Panc1 (cell line): ENCODE results near the gene HPRT1. TPM values are rescaled to one million over a fixed set of nuclear protein-coding genes. Genes with fewer than 3 reads are reported as not detected.

Experiments
- ATAC-seq: fragments of 200-7000 bp; cut with Tn5 transposase; 2 replicates; pipeline ENCODE4 v1.9.1; 2020; ENCODE audit warnings: mild to moderate bottlenecking, moderate library complexity
- BruUV-seq: library from RNA; stranded (reverse); fragments of 400-500 nt; replicated peaks from 2 replicates; lab custom pipeline; 2021; lab: Mats Ljungman, UMichigan
- CTCF ChIA-PET: fragments of 300-600 bp; sonication (Branson Sonifier 250); formaldehyde crosslinking; loops from one replicate; lab custom pipeline; 2022; ENCODE audit warnings: antibody characterized with exemption; lab: Charles Lee
- POLR2A ChIA-PET: fragments of 300-600 bp; sonication (Branson Sonifier 250); formaldehyde crosslinking; loops from one replicate; lab custom pipeline; 2022; ENCODE audit warnings: antibody characterized with exemption; lab: Charles Lee
- DNase-seq: peaks from one replicate; pipeline ENCODE4 v3.0.0-alpha.2; 2010; ENCODE audit warnings: low read depth, low spot score
- H3K27ac ChIP-seq: 2 replicates; pipeline ENCODE4 v1.5.1; 2011; ENCODE audit warnings: mild to moderate bottlenecking, low read length, inconsistent platforms
- H3K27me3 ChIP-seq: fragments of 200-500 bp; sonication (Bioruptor generic); 2 replicates; pipeline ENCODE4 v1.6.0; 2014; ENCODE audit warnings: low read length, inconsistent platforms; ENCODE audit not compliant: control insufficient read depth, insufficient read depth
- H3K36me3 ChIP-seq: fragments of 200-500 bp; sonication (Bioruptor generic); 2 replicates; pipeline ENCODE4 v1.5.1; 2014; ENCODE audit warnings: inconsistent platforms, mild to moderate bottlenecking, low read length, moderate library complexity; ENCODE audit not compliant: control insufficient read depth, insufficient read depth
- H3K4me1 ChIP-seq: 2 replicates; pipeline ENCODE4 v1.5.1; 2011; ENCODE audit warnings: inconsistent platforms, mild to moderate bottlenecking, low read length, moderate library complexity; ENCODE audit not compliant: control insufficient read depth, insufficient read depth
- H3K4me3 ChIP-seq, 2 experiments: 2 replicates each; pipeline ENCODE4 v1.5.1; 2011 to 2012; ENCODE audit warnings: low read depth in 2 of 2, low read length in 2 of 2, mild to moderate bottlenecking in 2 of 2, inconsistent platforms in 1 of 2, moderate library complexity in 1 of 2
- H3K9me3 ChIP-seq: fragments of 200-500 bp; sonication (Bioruptor generic); 2 replicates; pipeline ENCODE4 v1.5.1; 2014; ENCODE audit warnings: low read depth, mild to moderate bottlenecking, inconsistent platforms, low read length, moderate library complexity; ENCODE audit not compliant: control insufficient read depth, insufficient read depth
- POLR2AphosphoS5 ChIP-seq: IDR thresholded peaks from 2 replicates; pipeline ENCODE4 v1.6.1; 2012; ENCODE audit warnings: mild to moderate bottlenecking, low read depth, low read length, moderate library complexity
- SIN3A ChIP-seq: IDR thresholded peaks from 2 replicates; pipeline ENCODE4 v1.6.1; 2012; ENCODE audit warnings: low read depth, mild to moderate bottlenecking, low read length, moderate library complexity, borderline replicate concordance; ENCODE audit not compliant: insufficient read depth
- TCF7L2 ChIP-seq: IDR thresholded peaks from 2 replicates; pipeline ENCODE4 v1.6.1; 2011; ENCODE audit warnings: mild to moderate bottlenecking, low read depth, low read length, inconsistent platforms
- in situ Hi-C: cut with HindIII; loops from 2 replicates; pipeline ENCODE4 v1.10.0; 2016; ENCODE audit warnings: low sequenced_read_pairs, low pct_unique_long_range_greater_than_20kb
- intact Hi-C: fragments of 100-400 bp; cut with micrococcal nuclease; formaldehyde crosslinking; loops from one replicate; pipeline ENCODE4 v1.10.0; 2022; ENCODE audit not compliant: unreplicated experiment
- total RNA-seq: library from RNA; stranded (reverse); gene quantifications from one replicate; pipeline ENCODE4 v1.2.1, GENCODE V29; 2021; ENCODE audit not compliant: unreplicated experiment
- TF ChIP-seq, protein P1 (sequence below): fragments of 450-650 bp; IDR thresholded peaks from 2 replicates; pipeline ENCODE4 v1.5.1; 2017; ENCODE audit warnings: mild to moderate bottlenecking
- TF ChIP-seq, protein P2 (sequence below), 2 experiments: IDR thresholded peaks; 2 replicates each; pipeline ENCODE4 v1.6.1; 2011 to 2012; ENCODE audit warnings: low read depth in 2 of 2, control low read depth in 1 of 2, low read length in 1 of 2, mild to moderate bottlenecking in 1 of 2, moderate library complexity in 1 of 2; ENCODE audit not compliant: insufficient read depth in 1 of 2

The HPRT1 gene
- total RNA-seq, 1 experiment from 2014 or later: 77.1 TPM

GRCh38 chrX:134547047-134547679 is 87.2 kb downstream of the HPRT1 start:
- Histone ChIP-seq H3K9me3 (no peaks in the 10 kb centered on the region), H3K36me3 (no peaks in the 10 kb centered on the region; the same call in 1 of the 2 replicates), H3K4me3 (peak overlapping the region; percentile 7 to 83; a peak in 2 of 4 replicates), H3K27me3 (no peaks in the 10 kb centered on the region), H3K27ac (no peak overlapping the region), H3K4me1 (peaks cover 27% of the 10 kb centered on the region)
- BruUV-seq: no TSS peak
- no peak for DNase-seq
- ATAC-seq: no peak
- TF ChIP-seq SIN3A (no peak), TCF7L2 (no peak), POLR2AphosphoS5 (no peak)
- TF ChIP-seq, protein P1, sequence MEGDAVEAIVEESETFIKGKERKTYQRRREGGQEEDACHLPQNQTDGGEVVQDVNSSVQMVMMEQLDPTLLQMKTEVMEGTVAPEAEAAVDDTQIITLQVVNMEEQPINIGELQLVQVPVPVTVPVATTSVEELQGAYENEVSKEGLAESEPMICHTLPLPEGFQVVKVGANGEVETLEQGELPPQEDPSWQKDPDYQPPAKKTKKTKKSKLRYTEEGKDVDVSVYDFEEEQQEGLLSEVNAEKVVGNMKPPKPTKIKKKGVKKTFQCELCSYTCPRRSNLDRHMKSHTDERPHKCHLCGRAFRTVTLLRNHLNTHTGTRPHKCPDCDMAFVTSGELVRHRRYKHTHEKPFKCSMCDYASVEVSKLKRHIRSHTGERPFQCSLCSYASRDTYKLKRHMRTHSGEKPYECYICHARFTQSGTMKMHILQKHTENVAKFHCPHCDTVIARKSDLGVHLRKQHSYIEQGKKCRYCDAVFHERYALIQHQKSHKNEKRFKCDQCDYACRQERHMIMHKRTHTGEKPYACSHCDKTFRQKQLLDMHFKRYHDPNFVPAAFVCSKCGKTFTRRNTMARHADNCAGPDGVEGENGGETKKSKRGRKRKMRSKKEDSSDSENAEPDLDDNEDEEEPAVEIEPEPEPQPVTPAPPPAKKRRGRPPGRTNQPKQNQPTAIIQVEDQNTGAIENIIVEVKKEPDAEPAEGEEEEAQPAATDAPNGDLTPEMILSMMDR: no peak
- TF ChIP-seq, protein P2, sequence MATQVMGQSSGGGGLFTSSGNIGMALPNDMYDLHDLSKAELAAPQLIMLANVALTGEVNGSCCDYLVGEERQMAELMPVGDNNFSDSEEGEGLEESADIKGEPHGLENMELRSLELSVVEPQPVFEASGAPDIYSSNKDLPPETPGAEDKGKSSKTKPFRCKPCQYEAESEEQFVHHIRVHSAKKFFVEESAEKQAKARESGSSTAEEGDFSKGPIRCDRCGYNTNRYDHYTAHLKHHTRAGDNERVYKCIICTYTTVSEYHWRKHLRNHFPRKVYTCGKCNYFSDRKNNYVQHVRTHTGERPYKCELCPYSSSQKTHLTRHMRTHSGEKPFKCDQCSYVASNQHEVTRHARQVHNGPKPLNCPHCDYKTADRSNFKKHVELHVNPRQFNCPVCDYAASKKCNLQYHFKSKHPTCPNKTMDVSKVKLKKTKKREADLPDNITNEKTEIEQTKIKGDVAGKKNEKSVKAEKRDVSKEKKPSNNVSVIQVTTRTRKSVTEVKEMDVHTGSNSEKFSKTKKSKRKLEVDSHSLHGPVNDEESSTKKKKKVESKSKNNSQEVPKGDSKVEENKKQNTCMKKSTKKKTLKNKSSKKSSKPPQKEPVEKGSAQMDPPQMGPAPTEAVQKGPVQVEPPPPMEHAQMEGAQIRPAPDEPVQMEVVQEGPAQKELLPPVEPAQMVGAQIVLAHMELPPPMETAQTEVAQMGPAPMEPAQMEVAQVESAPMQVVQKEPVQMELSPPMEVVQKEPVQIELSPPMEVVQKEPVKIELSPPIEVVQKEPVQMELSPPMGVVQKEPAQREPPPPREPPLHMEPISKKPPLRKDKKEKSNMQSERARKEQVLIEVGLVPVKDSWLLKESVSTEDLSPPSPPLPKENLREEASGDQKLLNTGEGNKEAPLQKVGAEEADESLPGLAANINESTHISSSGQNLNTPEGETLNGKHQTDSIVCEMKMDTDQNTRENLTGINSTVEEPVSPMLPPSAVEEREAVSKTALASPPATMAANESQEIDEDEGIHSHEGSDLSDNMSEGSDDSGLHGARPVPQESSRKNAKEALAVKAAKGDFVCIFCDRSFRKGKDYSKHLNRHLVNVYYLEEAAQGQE (IDR thresholded peaks at IDR 0.05; ENCODE audit: insufficient read depth in 1 of 2, low read depth in 2 of 2, low read length in 1 of 2): no peak
- intact Hi-C loops: no loop called here
- POLR2A ChIA-PET: interaction anchor here (0.6 kb wide), 1 partner anchor 113 kb away, joined by 4 read pairs; no protein-coding TSS in a partner anchor
- in situ Hi-C loops: no loop called here
- CTCF ChIA-PET: interaction anchor here (0.7 kb wide), 1 partner anchor 178 kb away, joined by 12 read pairs; no protein-coding TSS in a partner anchor

GRCh38 chrX:134548257-134549201 is 88.6 kb downstream of the HPRT1 start:
- Histone ChIP-seq H3K4me3 (peak overlapping the region; percentile 71 to 83), H3K36me3 (no peaks in the 10 kb centered on the region; the same call in 1 of the 2 replicates), H3K9me3 (no peaks in the 10 kb centered on the region), H3K27ac (peak overlapping the region; percentile 78), H3K27me3 (no peaks in the 10 kb centered on the region), H3K4me1 (peaks cover 32% of the 10 kb centered on the region)
- no peak for DNase-seq
- TF ChIP-seq POLR2AphosphoS5 (no peak), TCF7L2 (no peak), SIN3A (no peak)
- TF ChIP-seq, protein P2 (IDR thresholded peaks at IDR 0.05; ENCODE audit: insufficient read depth in 1 of 2, low read depth in 2 of 2, low read length in 1 of 2): no peak
- TF ChIP-seq, protein P1: no peak
- TSS peak; percentile 91 for BruUV-seq
- ATAC-seq: no peak
- in situ Hi-C loops (no loop called here), intact Hi-C loops (no loop called here)
- ChIA-PET POLR2A (no interaction called here), CTCF (no interaction called here)
